GM19438 (cell line): ENCODE data around the gene DTNBP1.

Experiments used
- ATAC-seq: cut with Tn5 transposase; IDR thresholded peaks from one replicate; pipeline ENCODE4 v1.9.1; 2021; ENCODE audit warnings: low read depth; ENCODE audit not compliant: unreplicated experiment

DTNBP1 gene

GRCh38 chr6:15490242-15491100 is 172.4 kb downstream of the DTNBP1 start:
- no peak for ATAC-seq

- ATAC-seq: no peak
Observed at GRCh38 chr6:15489261-15489962, 173.4 kb downstream of the DTNBP1 start.

- ATAC-seq: no peak
Observed at GRCh38 chr6:15487262-15487661, 175.6 kb downstream of the DTNBP1 start.

GRCh38 chr6:15485936-15486335 is 176.9 kb downstream of the DTNBP1 start:
- no peak for ATAC-seq

GRCh38 chr6:15484821-15485220 is 178.0 kb downstream of the DTNBP1 start:
- no peak for ATAC-seq

- ATAC-seq: no peak
Observed at GRCh38 chr6:15484140-15484539, 178.7 kb downstream of the DTNBP1 start.

- no peak for ATAC-seq
Observed at GRCh38 chr6:15483060-15483459, 179.8 kb downstream of the DTNBP1 start.

GRCh38 chr6:15481390-15482291 is 181.2 kb downstream of the DTNBP1 start:
- ATAC-seq: no peak

- ATAC-seq: no peak
Observed at GRCh38 chr6:15480525-15480924, 182.3 kb downstream of the DTNBP1 start.

- ATAC-seq: no peak
Observed at GRCh38 chr6:15479761-15480160, 183.1 kb downstream of the DTNBP1 start.

GRCh38 chr6:15477746-15478145 is 185.1 kb downstream of the DTNBP1 start:
- ATAC-seq: no peak

GRCh38 chr6:15476631-15477380 is 186.0 kb downstream of the DTNBP1 start:
- ATAC-seq: no peak

GRCh38 chr6:15475872-15476271 is 187.0 kb downstream of the DTNBP1 start:
- no peak for ATAC-seq

- ATAC-seq: no peak
Observed at GRCh38 chr6:15475261-15475660, 187.6 kb downstream of the DTNBP1 start.

- no peak for ATAC-seq
Observed at GRCh38 chr6:15474196-15474595, 188.6 kb downstream of the DTNBP1 start.

GRCh38 chr6:15473741-15474161 is 189.1 kb downstream of the DTNBP1 start:
- no peak for ATAC-seq

GRCh38 chr6:15473174-15473573 is 189.7 kb downstream of the DTNBP1 start:
- ATAC-seq: no peak
